Suprapubic skin (tissue), 4 donors: ENCODE results near the gene KIF5C. TPM values are rescaled to one million over a fixed set of nuclear protein-coding genes. Genes with fewer than 3 reads are reported as not detected.
A peak's percentile ranks its signal among the peaks of the same experiment; 100 is the strongest.

ENCODE experiments used
- DNase-seq, 2 donors: peaks; one replicate each; pipeline ENCODE4 v3.0.0-alpha.2; 2019; ENCODE audit warnings: low spot score in 2 of 2
- H3K27ac ChIP-seq: fragments of 200-600 bp; sonication (generic); one replicate; pipeline ENCODE4 v1.5.1; 2019
- H3K27me3 ChIP-seq: fragments of 200-600 bp; sonication (generic); one replicate; pipeline ENCODE4 v1.5.1; 2019
- H3K36me3 ChIP-seq: fragments of 200-600 bp; sonication (generic); one replicate; pipeline ENCODE4 v1.5.1; 2019
- H3K4me1 ChIP-seq: fragments of 200-600 bp; sonication (generic); one replicate; pipeline ENCODE4 v1.5.1; 2019
- H3K4me3 ChIP-seq: fragments of 200-600 bp; sonication (generic); one replicate; pipeline ENCODE4 v1.5.1; 2019; ENCODE audit warnings: mild to moderate bottlenecking
- H3K9me3 ChIP-seq: fragments of 200-600 bp; sonication (generic); one replicate; pipeline ENCODE4 v1.5.1; 2019
- EP300 ChIP-seq: sonication (generic); formaldehyde crosslinking; IDR thresholded peaks from one replicate; pipeline ENCODE4 v1.6.1; 2017; ENCODE audit warnings: antibody characterized with exemption
- POLR2A ChIP-seq, 2 donors: fragments of 450-650 bp; IDR thresholded peaks; one replicate each; pipeline ENCODE4 v1.6.1; 2017; ENCODE audit warnings: antibody characterized with exemption in 2 of 2, mild to moderate bottlenecking in 2 of 2, moderate library complexity in 2 of 2
- POLR2AphosphoS5 ChIP-seq, 3 donors: sonication (generic); formaldehyde crosslinking; IDR thresholded peaks; one replicate each; pipeline ENCODE4 v1.6.1; 2017; ENCODE audit warnings: antibody characterized with exemption in 3 of 3
- WGBS: methylation state at CpG from one replicate; pipeline ENCODE4 v1.1.5; 2018; 5-methylcytosine and 5-hydroxymethylcytosine counted together
- total RNA-seq, 4 donors: library from RNA; depleted of rRNA; stranded (reverse); fragments of >200 nt; gene quantifications; one replicate each; pipeline ENCODE4 v1.1.0, GENCODE V29; 2016
- TF ChIP-seq, protein P1 (sequence below), 2 donors: fragments of 200-600 bp in 1 of 2; fragments of 450-650 bp in 1 of 2; sonication (generic) in 1 of 2; IDR thresholded peaks; one replicate each; pipeline ENCODE4 v1.5.1; 2016 to 2019; ENCODE audit warnings: antibody characterized with exemption in 2 of 2, mild to moderate bottlenecking in 1 of 2, moderate library complexity in 1 of 2

KIF5C gene
- total RNA-seq, 4 donors from 2014 or later, result 0.30 to 3.2 (median 1.5) TPM

DNA sequence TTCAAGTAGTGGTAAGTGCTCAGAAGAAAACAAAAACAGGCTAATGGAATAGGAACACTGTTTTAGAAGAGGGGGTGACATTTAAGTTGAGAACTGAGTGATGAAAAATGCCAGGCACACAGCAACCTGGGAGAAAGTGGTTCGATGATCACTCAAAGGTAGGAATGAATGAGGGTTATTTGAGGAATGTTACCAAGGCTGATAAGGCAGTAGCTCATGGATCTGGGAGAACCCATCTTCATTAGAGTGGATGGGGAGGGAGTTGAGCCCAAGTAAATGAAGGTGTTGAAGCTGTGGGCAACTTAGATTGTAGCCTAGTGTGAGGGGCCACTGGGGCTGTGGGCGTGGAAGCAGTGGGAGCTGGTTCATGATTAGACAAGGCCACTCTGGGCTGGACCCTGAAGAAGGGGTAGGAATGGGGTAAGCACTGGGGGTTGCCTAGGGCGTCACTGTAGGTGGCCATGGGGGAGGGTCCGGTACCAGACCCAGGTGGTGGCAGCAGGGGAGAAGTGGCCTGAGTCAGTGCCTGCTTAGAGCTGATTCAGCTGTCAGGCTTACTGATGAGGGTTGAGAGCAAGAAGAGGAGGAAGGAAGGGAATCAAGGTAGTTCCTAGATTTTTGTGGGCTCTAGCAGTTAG lies 141.0 kb downstream of the KIF5C start:
- Histone ChIP-seq H3K27ac (no peak overlapping the region), H3K4me3 (no peak overlapping the region), H3K36me3 (no peaks in the 10 kb centered on the region), H3K9me3 (no peaks in the 10 kb centered on the region), H3K27me3 (no peaks in the 10 kb centered on the region), H3K4me1 (peaks cover 10% of the 10 kb centered on the region)
- 93% methylated on average over 4 of the region's 4 CpGs for WGBS
- TF ChIP-seq EP300, result no peak
- no peak for TF ChIP-seq POLR2A (IDR thresholded peaks at IDR 0.05)
- TF ChIP-seq POLR2AphosphoS5 (IDR thresholded peaks at IDR 0.05), result no peak
- TF ChIP-seq, protein P1, sequence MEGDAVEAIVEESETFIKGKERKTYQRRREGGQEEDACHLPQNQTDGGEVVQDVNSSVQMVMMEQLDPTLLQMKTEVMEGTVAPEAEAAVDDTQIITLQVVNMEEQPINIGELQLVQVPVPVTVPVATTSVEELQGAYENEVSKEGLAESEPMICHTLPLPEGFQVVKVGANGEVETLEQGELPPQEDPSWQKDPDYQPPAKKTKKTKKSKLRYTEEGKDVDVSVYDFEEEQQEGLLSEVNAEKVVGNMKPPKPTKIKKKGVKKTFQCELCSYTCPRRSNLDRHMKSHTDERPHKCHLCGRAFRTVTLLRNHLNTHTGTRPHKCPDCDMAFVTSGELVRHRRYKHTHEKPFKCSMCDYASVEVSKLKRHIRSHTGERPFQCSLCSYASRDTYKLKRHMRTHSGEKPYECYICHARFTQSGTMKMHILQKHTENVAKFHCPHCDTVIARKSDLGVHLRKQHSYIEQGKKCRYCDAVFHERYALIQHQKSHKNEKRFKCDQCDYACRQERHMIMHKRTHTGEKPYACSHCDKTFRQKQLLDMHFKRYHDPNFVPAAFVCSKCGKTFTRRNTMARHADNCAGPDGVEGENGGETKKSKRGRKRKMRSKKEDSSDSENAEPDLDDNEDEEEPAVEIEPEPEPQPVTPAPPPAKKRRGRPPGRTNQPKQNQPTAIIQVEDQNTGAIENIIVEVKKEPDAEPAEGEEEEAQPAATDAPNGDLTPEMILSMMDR (IDR thresholded peaks at IDR 0.05), result no peak
- DNase-seq, result no peak

DNA sequence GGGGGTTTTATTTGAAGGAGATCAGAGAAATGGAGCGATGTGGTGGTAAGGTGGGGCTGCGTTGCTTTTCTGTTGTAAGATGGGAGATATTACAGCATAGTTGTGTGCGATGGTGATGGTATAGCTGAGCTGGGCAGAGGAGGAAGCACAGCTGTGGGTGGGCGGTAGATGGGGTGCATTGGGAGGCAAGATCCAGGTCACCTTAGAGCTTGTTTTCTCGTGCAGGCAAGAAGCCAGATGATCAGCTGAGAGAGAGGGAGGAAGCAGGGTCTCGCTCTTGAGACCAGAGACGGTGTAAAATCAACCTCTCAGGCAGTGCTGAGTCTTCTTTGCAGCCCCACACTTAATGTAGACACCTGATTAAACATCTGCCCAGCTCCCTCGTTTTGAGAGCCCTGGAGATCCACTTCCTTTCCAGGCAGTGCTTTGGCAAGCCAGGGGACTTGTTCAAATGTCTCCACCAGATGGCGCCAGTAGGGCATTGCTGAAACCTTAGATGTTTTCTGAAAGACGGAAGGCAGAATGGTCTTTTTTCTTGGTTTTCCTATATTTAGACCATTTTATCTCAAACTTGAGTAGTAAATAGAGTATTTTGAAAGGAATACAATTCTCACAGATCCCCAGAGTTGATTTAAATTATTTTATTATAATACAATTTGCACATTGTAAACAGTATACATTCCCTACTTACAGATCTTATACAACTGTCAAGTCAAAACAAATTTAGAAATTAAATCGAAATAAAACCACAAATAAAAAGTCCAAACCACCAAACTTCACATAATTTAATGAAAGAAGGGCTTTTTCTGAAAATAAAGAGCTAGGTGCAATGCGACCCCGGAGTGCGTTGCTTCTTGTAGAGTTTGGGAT lies 142.3 kb downstream of the KIF5C start:
- peak in 1 of 2 donors; percentile 80 for DNase-seq
- Histone ChIP-seq H3K27ac (no peak overlapping the region), H3K4me1 (peaks cover 10% of the 10 kb centered on the region), H3K36me3 (no peaks in the 10 kb centered on the region), H3K4me3 (no peak overlapping the region), H3K27me3 (no peaks in the 10 kb centered on the region), H3K9me3 (no peaks in the 10 kb centered on the region)
- TF ChIP-seq, protein P1 (IDR thresholded peaks at IDR 0.05), result peak; percentile 81 to 82
- no peak for TF ChIP-seq EP300
- 45% methylated on average over 14 of the region's 14 CpGs for WGBS

DNA sequence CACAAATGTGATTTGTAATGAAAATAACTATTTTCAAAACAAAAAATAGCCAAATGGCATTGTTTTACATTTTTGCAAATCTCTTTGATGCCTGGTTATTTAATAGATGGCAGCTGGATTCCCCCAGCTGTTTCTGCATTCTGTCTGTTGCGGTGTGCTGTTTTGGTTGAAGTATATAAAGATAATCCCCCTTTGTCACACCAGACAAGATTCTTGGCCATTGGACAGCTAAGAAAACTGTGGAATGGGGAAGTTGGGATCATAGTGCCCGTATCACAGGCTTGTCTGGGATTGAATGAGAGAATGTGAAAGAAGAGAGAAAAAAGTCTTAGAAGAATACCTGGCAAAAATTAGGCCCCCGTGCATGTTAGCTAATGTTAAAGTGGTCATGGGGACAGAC lies 144.0 kb downstream of the KIF5C start:
- DNase-seq, result no peak
- Histone ChIP-seq H3K27ac (no peak overlapping the region), H3K27me3 (no peaks in the 10 kb centered on the region), H3K9me3 (no peaks in the 10 kb centered on the region), H3K36me3 (no peaks in the 10 kb centered on the region), H3K4me1 (peaks cover 10% of the 10 kb centered on the region), H3K4me3 (no peak overlapping the region)
- TF ChIP-seq POLR2AphosphoS5 (IDR thresholded peaks at IDR 0.05) (no peak), EP300 (no peak), POLR2A (IDR thresholded peaks at IDR 0.05) (no peak)
- TF ChIP-seq, protein P1 (IDR thresholded peaks at IDR 0.05), result no peak
- 89% methylated on average over 3 of the region's 3 CpGs for WGBS

DNA sequence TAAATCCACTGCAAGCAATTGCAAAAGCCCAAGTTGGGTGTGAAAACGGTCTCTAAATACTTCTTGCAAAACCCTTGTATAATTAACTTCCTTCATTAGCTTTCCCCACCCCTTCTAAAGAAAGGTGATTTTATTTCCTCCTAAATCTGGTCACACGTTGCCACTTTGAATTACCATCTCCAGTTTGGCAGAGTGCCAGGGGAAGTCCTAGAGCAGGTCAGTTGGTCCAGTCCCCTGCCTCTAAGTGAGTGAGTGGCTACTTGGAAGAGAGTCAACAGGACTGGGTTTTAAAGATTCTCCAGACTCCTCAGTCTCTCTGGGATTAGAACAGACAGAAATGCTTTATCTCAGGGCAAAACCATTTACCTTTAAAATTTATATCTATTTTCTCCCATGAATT lies 144.7 kb downstream of the KIF5C start:
- Histone ChIP-seq H3K27ac (no peak overlapping the region), H3K27me3 (no peaks in the 10 kb centered on the region), H3K4me3 (no peak overlapping the region), H3K36me3 (no peaks in the 10 kb centered on the region), H3K9me3 (no peaks in the 10 kb centered on the region), H3K4me1 (peaks cover 10% of the 10 kb centered on the region)
- DNase-seq, result no peak
- TF ChIP-seq, protein P1 (IDR thresholded peaks at IDR 0.05), result no peak
- TF ChIP-seq POLR2A (IDR thresholded peaks at IDR 0.05), result no peak
- TF ChIP-seq POLR2AphosphoS5 (IDR thresholded peaks at IDR 0.05), result no peak
- no peak for TF ChIP-seq EP300
- WGBS, result 39% methylated on average over 2 of the region's 2 CpGs

DNA sequence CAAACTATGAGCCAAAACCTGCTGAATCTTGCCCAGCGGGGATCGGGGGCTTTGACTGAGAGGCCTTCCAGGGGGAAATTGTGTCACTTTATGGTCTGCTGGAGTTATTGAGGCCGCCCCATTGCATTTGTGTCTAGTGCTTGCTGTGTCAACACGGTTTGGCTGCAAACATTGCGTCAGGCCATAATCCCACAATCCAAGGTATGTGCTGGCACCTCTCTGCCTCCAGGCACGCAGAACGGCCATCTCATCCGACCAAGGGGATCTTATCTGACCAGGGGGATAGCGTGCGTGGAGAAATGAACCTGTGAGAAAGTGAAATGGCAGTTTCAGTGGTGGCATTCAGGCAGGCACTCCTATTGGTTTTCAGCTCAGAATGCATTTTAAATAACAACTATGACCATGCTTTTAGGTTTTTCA lies 145.4 kb downstream of the KIF5C start:
- Histone ChIP-seq H3K27ac (no peak overlapping the region), H3K36me3 (no peaks in the 10 kb centered on the region), H3K4me3 (no peak overlapping the region), H3K4me1 (peaks cover 10% of the 10 kb centered on the region), H3K27me3 (no peaks in the 10 kb centered on the region), H3K9me3 (no peaks in the 10 kb centered on the region)
- DNase-seq, result no peak
- WGBS, result 89% methylated on average over 10 of the region's 10 CpGs
- TF ChIP-seq EP300 (no peak), POLR2A (IDR thresholded peaks at IDR 0.05) (no peak), POLR2AphosphoS5 (IDR thresholded peaks at IDR 0.05) (no peak)
- TF ChIP-seq, protein P1 (IDR thresholded peaks at IDR 0.05), result no peak
